Mesodermal cell (in vitro differentiated cells): ENCODE measurements around the gene RNASET2.

ENCODE experiments used
- H3K27ac ChIP-seq: 2 replicates; pipeline ENCODE4 v1.7.0; 2013; ENCODE audit warnings: mild to moderate bottlenecking, low read depth, low read length, moderate library complexity; ENCODE audit not compliant: severe bottlenecking
- H3K36me3 ChIP-seq: 2 replicates; pipeline ENCODE4 v1.7.1; 2013; ENCODE audit warnings: mild to moderate bottlenecking, low read length, moderate library complexity; ENCODE audit not compliant: control insufficient read depth, insufficient read depth
- H3K4me1 ChIP-seq: one replicate; pipeline ENCODE4 v1.7.1; 2013; ENCODE audit warnings: mild to moderate bottlenecking, low read length; ENCODE audit not compliant: insufficient read depth, control insufficient read depth, poor library complexity, severe bottlenecking
- H3K4me3 ChIP-seq: 2 replicates; pipeline ENCODE4 v1.7.0; 2013; ENCODE audit warnings: low read length, control low read depth, mild to moderate bottlenecking; ENCODE audit not compliant: insufficient read depth, poor library complexity, severe bottlenecking; ENCODE audit errors: extremely low read depth
- H3K9me3 ChIP-seq: 2 replicates; pipeline ENCODE4 v1.7.1; 2013; ENCODE audit warnings: mild to moderate bottlenecking, low read length, moderate library complexity; ENCODE audit not compliant: control insufficient read depth
- WGBS, 2 experiments: methylation state at CpG; one replicate each; pipeline ENCODE4 v1.1.5; 2013; ENCODE audit warnings: missing lambda C conversion rate in 2 of 2; ENCODE audit not compliant: insufficient coverage in 2 of 2; 5-methylcytosine and 5-hydroxymethylcytosine counted together

RNASET2 gene

DNA sequence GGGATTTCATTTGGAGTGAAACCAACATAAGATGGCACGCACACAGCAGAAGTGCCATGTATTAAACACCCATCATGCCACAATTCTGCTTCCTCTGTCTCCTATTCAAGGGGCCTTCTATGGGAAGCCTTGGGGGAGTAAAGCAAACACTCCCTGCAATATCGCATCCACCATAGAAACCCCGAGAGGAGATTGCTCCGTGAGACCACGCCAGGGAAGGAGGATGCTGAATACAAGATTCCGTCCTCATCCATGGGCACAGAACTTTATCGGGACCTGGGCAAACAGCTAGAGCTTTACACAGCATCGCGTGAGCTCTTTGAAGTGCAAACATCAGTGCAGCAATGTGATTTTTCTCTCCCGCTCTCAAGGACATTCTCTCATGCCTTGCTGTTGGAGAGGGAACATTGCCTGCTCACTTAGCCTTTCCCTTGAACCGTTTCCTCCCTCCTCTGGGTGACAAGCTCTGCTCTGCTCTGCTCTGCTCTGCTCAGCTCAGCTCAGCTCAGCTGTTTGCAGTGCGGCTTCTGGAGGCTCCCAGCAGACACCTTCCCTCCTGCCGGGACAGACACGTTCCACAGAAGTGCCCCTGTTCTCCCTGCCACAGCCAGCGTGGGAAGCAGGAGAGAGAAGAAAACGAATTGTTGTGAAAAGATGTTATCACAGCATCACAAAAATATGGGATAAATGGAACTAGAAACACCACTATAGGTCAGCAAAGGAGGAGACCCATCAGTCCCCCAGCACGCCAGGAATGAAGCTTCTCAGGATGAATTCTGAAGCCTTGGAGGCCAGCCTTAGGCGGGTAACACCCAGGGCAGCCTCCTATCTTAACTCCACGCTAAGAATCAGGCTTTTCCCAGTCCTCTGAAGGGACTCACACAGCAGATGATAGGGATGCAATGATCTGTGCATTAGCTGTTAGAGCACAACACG lies 48.2 kb downstream of the RNASET2 start:
- 85 to 87% methylated on average over 13 to 16 of the region's 20 CpGs for WGBS, 2 experiments
- Histone ChIP-seq H3K4me1 (peaks cover 14% of the 10 kb centered on the region), H3K27ac (no peak overlapping the region), H3K4me3 (no peak overlapping the region), H3K9me3 (no peaks in the 10 kb centered on the region), H3K36me3 (no peaks in the 10 kb centered on the region)

DNA sequence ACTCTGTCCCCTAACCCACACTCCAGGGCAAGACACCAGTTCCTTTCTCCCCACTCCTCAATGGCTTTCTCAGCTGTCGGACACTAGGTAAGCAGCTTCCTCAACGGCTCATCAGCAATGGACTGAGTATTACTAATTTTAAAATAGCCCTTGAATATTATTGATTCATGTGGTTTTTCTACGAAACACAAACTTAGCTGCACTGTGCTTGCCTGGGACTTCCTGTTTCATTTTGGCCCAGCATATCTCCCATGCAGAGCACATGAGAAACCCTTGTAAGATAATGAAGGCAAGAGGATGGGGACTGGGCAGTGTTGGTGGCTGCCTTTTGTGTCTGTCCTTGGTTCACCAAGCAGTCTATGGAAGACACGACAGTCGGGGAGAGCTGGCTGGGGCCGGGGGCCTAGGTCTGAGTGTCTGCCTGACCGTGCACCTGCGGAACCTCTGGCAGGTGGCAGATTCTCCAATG lies 48.9 kb downstream of the RNASET2 start:
- Histone ChIP-seq H3K4me1 (peaks cover 14% of the 10 kb centered on the region), H3K27ac (no peak overlapping the region), H3K9me3 (no peaks in the 10 kb centered on the region), H3K4me3 (no peak overlapping the region), H3K36me3 (no peaks in the 10 kb centered on the region)
- WGBS, 2 experiments = 97 to 100% methylated on average over 2 to 5 of the region's 8 CpGs

DNA sequence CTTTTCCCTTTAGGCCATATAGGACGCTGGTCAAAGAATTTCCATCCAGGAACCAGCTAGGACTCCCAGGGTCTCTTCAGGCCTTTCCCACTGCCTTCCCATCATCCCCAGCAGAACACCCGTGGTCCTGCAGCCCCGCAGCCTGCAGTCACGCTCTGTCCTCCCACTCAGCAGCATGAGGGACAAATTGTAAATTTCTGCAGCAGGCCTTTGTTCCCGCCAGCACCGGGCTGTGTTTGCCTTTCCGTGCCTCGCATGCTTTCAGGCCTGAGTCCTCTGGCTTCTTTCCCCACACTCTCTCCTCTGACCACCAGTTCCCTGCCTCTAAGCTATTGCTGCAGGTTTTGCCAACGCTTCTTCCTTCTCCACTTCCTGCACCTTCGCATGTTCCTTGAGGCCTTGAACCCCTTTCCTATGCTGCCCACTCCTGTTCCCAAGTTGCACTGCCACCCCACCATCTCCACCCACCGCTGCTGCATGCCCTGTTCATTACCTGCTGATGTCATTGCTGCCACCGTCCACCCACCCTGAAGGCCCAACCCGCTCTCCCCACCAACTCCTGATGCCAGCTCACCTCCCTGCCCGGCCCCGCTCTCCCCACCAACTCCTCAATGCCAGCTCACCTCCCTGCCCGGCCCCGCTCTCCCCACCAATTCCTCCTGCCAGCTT lies 49.8 kb downstream of the RNASET2 start:
- WGBS, 2 experiments = 86 to 90% methylated on average over 17 of the region's 17 CpGs
- no peak overlapping the region for H3K27ac ChIP-seq

DNA sequence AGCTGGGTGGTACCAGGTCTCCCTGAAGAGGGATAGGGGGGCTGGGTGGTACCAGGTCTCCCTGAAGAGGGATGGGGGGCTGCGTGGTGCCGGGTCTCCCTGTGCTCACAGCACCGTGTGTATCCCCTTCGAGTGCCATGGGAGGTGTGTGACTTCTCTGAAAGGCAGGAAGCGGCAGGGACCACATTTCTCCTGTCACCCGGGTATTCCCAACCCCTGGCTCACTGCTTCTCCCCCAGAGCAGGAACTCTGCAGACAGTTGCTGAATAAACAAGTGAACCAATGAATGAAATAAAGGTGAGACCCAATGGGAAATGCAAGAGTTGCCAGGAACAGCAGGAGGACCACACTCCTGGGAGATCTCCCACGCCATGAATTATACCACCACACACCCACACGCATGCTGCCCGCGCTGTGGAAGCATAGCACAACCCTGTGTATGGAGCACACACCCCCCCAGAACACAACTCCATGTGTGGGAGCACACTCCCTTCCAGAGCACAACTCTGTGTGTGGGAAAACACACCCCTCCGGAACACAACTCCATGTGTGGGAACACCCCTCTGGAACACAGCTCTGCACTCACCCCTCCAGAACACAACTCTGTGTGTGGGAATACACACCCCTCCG lies 50.7 kb downstream of the RNASET2 start:
- peaks cover 8% of the 10 kb centered on the region for H3K4me1 ChIP-seq
- H3K36me3 ChIP-seq = no peaks in the 10 kb centered on the region
- no peaks in the 10 kb centered on the region for H3K9me3 ChIP-seq
- no peak overlapping the region for H3K27ac ChIP-seq
- WGBS, 2 experiments = 88 to 91% methylated on average over 5 to 8 of the region's 12 CpGs
- no peak overlapping the region for H3K4me3 ChIP-seq

More for the DNA sequence above, 49.8 kb downstream of the RNASET2 start:
- Histone ChIP-seq H3K36me3 (no peaks in the 10 kb centered on the region), H3K9me3 (no peaks in the 10 kb centered on the region), H3K4me3 (no peak overlapping the region), H3K4me1 (peaks cover 14% of the 10 kb centered on the region)

DNA sequence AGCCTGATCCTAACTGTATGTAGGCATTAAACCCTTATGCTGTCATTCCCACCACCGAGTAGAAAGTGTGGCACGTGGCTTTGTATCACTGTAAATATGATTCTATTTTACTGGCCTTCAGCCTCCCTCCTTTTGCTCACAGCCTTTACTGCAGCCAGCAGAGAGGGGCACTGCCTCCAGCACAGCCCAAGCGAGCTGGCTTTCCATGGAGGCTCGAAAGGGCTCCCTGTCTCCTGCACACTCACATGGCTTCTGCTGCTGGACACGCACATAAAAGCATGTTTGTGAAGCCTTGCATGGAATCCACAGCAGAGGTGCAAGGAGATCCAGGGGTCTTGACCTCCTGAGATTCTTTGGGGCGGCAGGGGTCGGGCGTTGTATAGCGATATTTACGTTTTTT lies 51.3 kb downstream of the RNASET2 start:
- Histone ChIP-seq H3K4me1 (peaks cover 8% of the 10 kb centered on the region), H3K9me3 (no peaks in the 10 kb centered on the region), H3K27ac (no peak overlapping the region), H3K36me3 (no peaks in the 10 kb centered on the region), H3K4me3 (no peak overlapping the region)
- WGBS, 2 experiments = 91 to 95% methylated on average over 8 to 10 of the region's 10 CpGs

DNA sequence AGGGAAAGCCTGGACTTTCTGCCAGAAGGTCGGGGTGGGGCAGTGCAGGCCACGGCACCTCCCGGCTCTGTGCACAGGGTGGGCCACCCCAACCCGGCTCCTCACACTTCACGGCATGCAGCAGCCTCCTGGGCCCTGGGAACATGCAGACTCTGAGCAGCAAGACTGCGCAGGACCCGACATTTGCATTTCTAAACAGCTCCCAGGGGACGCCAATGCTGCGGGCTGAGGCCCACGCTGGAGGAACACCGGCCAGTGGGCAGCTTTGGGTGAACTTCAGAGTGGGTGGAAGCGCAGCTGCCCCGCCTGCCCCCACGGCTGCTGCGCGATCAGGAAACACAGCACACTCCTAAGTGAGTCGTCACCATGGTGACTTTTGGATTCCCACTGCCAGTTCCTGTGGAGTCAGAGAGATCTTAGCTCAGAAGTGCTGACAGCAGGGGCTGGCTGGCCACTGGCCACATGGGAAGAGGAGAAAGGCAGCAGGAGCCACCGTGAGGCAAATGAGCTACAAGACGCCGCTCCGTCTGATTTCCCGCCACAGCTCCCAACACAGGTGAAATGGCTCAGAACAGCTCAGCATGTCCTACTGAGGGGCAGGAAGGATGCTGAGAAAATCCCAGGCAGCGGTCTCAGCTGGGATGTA lies 52.1 kb downstream of the RNASET2 start:
- Histone ChIP-seq H3K9me3 (no peaks in the 10 kb centered on the region), H3K4me3 (no peak overlapping the region), H3K36me3 (no peaks in the 10 kb centered on the region), H3K4me1 (peaks cover 8% of the 10 kb centered on the region), H3K27ac (no peak overlapping the region)
- 58 to 60% methylated on average over 22 of the region's 23 CpGs for WGBS, 2 experiments

DNA sequence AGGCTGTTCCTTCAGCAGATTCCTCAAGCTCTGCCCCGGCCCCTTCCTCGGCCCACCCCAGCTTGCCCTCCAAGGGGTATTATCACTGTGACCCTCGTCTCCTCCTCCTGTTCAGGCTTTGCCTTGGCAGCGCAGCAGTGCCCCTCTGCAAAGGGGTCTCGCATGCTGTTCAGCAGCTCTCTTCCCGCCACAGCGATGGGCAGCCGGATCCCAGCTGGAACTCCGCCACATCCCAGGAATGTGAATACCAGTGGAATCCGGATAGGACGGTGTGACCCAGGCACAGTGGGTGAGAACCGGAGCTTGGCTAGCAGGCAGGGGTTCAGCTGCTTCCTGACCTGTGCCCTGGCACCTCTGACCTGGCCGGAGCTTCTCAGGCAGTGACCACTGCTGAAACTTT lies 52.9 kb downstream of the RNASET2 start:
- no peak overlapping the region for H3K4me3 ChIP-seq
- H3K9me3 ChIP-seq = no peaks in the 10 kb centered on the region
- H3K4me1 ChIP-seq = peaks cover 8% of the 10 kb centered on the region
- 83 to 93% methylated on average over 11 to 13 of the region's 13 CpGs for WGBS, 2 experiments
- H3K27ac ChIP-seq = no peak overlapping the region
- no peaks in the 10 kb centered on the region for H3K36me3 ChIP-seq

DNA sequence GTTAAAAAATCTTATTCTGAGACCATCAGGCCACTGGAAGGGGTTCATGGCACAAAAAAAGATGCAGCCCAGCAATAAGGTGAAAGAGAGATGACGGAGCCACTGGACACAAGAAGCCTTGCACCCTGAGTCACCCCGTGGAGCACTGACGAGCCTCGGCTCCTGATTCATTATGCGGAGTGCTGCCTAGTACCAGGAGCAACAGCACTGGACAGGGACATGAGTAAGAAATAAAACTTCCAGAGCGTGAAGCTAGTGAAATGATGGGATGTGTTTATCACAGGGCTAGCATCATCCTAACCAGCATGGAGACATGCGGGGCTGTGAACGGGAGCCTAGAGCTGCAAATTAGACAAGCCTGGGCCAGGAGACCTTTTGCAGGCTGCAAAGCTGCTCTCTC lies 53.3 kb downstream of the RNASET2 start:
- 89 to 93% methylated on average over 6 to 8 of the region's 8 CpGs for WGBS, 2 experiments
- no peaks in the 10 kb centered on the region for H3K9me3 ChIP-seq
- no peaks in the 10 kb centered on the region for H3K36me3 ChIP-seq
- peaks cover 8% of the 10 kb centered on the region for H3K4me1 ChIP-seq
- no peak overlapping the region for H3K4me3 ChIP-seq
- H3K27ac ChIP-seq = no peak overlapping the region

DNA sequence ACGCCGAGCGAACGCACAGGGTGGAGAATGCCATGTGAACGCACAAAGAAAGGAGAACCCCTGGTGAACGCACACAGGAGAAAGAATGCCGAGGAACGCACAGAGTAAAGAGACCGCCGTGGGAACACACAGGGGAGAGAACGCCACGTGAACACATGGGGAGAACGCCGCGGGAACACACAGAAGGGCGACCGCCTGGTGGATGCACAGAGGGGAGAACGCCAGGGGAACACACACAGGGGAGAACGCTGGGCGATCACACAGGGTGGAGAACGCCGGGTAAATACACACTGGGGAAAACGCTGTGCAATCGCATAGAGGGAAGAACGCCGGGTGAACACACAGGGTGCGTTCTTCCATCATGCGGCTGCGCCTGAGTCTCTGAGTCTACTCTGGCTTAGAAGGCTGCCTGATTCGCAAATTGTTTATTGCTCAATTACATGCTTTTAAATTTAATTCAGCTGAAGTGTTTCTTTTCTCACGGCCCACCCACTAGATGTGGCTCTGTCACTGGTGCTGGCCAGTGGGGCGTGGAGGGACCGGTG lies 54.1 kb downstream of the RNASET2 start:
- Histone ChIP-seq H3K36me3 (no peaks in the 10 kb centered on the region), H3K4me1 (peaks cover 8% of the 10 kb centered on the region), H3K9me3 (no peaks in the 10 kb centered on the region), H3K27ac (no peak overlapping the region), H3K4me3 (no peak overlapping the region)
- WGBS, 2 experiments = 94 to 95% methylated on average over 33 of the region's 33 CpGs

DNA sequence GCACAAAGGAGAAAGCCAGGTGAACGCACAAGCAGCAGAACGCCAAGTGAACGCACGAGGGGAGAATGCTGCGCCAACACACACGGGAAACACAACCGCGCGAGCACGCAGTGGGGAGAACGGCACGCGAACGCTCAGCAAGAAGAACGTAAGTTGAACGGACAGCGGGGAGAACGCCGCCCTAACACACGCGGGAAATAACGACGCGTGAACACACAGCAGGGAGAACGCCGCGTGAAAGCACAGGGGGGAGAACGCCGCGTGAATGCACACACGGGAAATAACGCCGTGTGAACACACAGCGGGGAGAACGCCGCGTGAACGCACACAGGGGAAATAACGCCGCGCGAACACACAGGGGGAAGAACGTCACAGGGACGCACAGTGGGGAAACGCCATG lies 54.7 kb downstream of the RNASET2 start:
- no peaks in the 10 kb centered on the region for H3K36me3 ChIP-seq
- no peak overlapping the region for H3K4me3 ChIP-seq
- H3K27ac ChIP-seq = no peak overlapping the region
- H3K9me3 ChIP-seq = no peaks in the 10 kb centered on the region
- WGBS, 2 experiments = 96 to 97% methylated on average over 43 to 45 of the region's 45 CpGs
- H3K4me1 ChIP-seq = peaks cover 8% of the 10 kb centered on the region
